ENCODE results near the gene TSPEAR. TPM values are rescaled to one million over a fixed set of nuclear protein-coding genes. Genes with fewer than 3 reads are reported as not detected.

TSPEAR gene
- total RNA-seq, 4 donors from 2014 or later = not detected

- DNase-seq = no peak
- intact Hi-C loops (cut with DNase I; ENCODE audit: low total_unique reads) = no loop called here
- H3K4me1 ChIP-seq = peaks cover 6 to 7% of the 10 kb centered on the region in 2 donors
Observed at GRCh38 chr21:44706706-44707581, 4.4 kb downstream of the TSPEAR start.

GRCh38 chr21:44706026-44706705 is 5.2 kb downstream of the TSPEAR start:
- in situ Hi-C loops (cut with MboI; ENCODE audit: low sequenced_read_pairs in 4 of 4) (no loop called here), intact Hi-C loops (cut with DNase I; ENCODE audit: low total_unique reads) (no loop called here)
- no peak for ATAC-seq
- Histone ChIP-seq H3K27me3 (peaks cover 65 to 90% (median 88%) of the 10 kb centered on the region in 3 donors), H3K4me3 (no peak overlapping the region), H3K27ac (no peak overlapping the region), H3K36me3 (no peaks in the 10 kb centered on the region), H3K4me1 (peaks cover 6 to 7% of the 10 kb centered on the region in 2 donors), H3K9me3 (no peaks in the 10 kb centered on the region)
- TF ChIP-seq CTCF (IDR thresholded peaks at IDR 0.05 in 4 of 5, conservative IDR thresholded peaks at IDR 0.05 in 1 of 5) = no peak
- no peak for TF ChIP-seq POLR2A (IDR thresholded peaks at IDR 0.05)
- DNase-seq = no peak

More at GRCh38 chr21:44706706-44707581, 4.4 kb downstream of the TSPEAR start:
- in situ Hi-C loops (cut with MboI; ENCODE audit: low sequenced_read_pairs in 4 of 4) = no loop called here
- TF ChIP-seq POLR2A (IDR thresholded peaks at IDR 0.05) (no peak), CTCF (IDR thresholded peaks at IDR 0.05 in 4 of 5, conservative IDR thresholded peaks at IDR 0.05 in 1 of 5) (no peak)
- H3K27me3 ChIP-seq = peaks cover 67 to 90% (median 88%) of the 10 kb centered on the region in 3 donors
- ATAC-seq = no peak
- H3K9me3 ChIP-seq = no peaks in the 10 kb centered on the region
- no peak overlapping the region for H3K27ac ChIP-seq
- H3K4me3 ChIP-seq = no peak overlapping the region
- no peaks in the 10 kb centered on the region for H3K36me3 ChIP-seq

- intact Hi-C loops (cut with DNase I; ENCODE audit: low total_unique reads) (no loop called here), in situ Hi-C loops (cut with MboI; ENCODE audit: low sequenced_read_pairs in 4 of 4) (no loop called here)
- H3K4me3 ChIP-seq = no peak overlapping the region
- no peak for ATAC-seq
- peaks cover 2 to 5% of the 10 kb centered on the region in 2 donors for H3K4me1 ChIP-seq
- H3K27me3 ChIP-seq = peaks cover 71 to 90% (median 86%) of the 10 kb centered on the region in 3 donors
- no peaks in the 10 kb centered on the region for H3K9me3 ChIP-seq
- H3K36me3 ChIP-seq = no peaks in the 10 kb centered on the region
- TF ChIP-seq POLR2A (IDR thresholded peaks at IDR 0.05) (no peak), CTCF (IDR thresholded peaks at IDR 0.05 in 4 of 5, conservative IDR thresholded peaks at IDR 0.05 in 1 of 5) (no peak)
- H3K27ac ChIP-seq = no peak overlapping the region
- no peak for DNase-seq
Observed at GRCh38 chr21:44704636-44705001, 6.8 kb downstream of the TSPEAR start.

- intact Hi-C loops (cut with DNase I; ENCODE audit: low total_unique reads) = no loop called here
- in situ Hi-C loops (cut with MboI; ENCODE audit: low sequenced_read_pairs in 4 of 4) = no loop called here
- H3K27ac ChIP-seq = no peak overlapping the region
- ATAC-seq (no peak), DNase-seq (no peak)
- H3K36me3 ChIP-seq = no peaks in the 10 kb centered on the region
- no peaks in the 10 kb centered on the region for H3K4me1 ChIP-seq
- H3K9me3 ChIP-seq = no peaks in the 10 kb centered on the region
- no peak overlapping the region for H3K4me3 ChIP-seq
- peaks cover 67 to 87% (median 85%) of the 10 kb centered on the region in 3 donors for H3K27me3 ChIP-seq
- TF ChIP-seq CTCF (IDR thresholded peaks at IDR 0.05 in 4 of 5, conservative IDR thresholded peaks at IDR 0.05 in 1 of 5) (no peak), POLR2A (IDR thresholded peaks at IDR 0.05) (no peak)
Observed at GRCh38 chr21:44703731-44704635, 7.4 kb downstream of the TSPEAR start.

Measured in gastrocnemius medialis (tissue), 4 donors.